ENCODE results near the gene WWOX.

- TF ChIP-seq POLR2AphosphoS5 (IDR thresholded peaks at IDR 0.05; ENCODE audit: insufficient read depth, low read depth, low read length), result no peak
- TF ChIP-seq, protein P1, sequence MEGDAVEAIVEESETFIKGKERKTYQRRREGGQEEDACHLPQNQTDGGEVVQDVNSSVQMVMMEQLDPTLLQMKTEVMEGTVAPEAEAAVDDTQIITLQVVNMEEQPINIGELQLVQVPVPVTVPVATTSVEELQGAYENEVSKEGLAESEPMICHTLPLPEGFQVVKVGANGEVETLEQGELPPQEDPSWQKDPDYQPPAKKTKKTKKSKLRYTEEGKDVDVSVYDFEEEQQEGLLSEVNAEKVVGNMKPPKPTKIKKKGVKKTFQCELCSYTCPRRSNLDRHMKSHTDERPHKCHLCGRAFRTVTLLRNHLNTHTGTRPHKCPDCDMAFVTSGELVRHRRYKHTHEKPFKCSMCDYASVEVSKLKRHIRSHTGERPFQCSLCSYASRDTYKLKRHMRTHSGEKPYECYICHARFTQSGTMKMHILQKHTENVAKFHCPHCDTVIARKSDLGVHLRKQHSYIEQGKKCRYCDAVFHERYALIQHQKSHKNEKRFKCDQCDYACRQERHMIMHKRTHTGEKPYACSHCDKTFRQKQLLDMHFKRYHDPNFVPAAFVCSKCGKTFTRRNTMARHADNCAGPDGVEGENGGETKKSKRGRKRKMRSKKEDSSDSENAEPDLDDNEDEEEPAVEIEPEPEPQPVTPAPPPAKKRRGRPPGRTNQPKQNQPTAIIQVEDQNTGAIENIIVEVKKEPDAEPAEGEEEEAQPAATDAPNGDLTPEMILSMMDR (IDR thresholded peaks at IDR 0.05; ENCODE audit: extremely low read depth in 1 of 2, insufficient read depth in 1 of 2, low read depth in 1 of 2, low read length in 2 of 2), result no peak
- no peak for TF ChIP-seq EZH2 (IDR thresholded peaks at IDR 0.05; ENCODE audit: borderline replicate concordance, low read depth, low read length, severe bottlenecking)
- no peak for TF ChIP-seq FOS (IDR thresholded peaks at IDR 0.05; ENCODE audit: borderline replicate concordance, insufficient read depth, low read length)
- no peak for TF ChIP-seq JUN (IDR thresholded peaks at IDR 0.05; ENCODE audit: borderline replicate concordance, insufficient read depth, insufficient read length, low read depth)
- TF ChIP-seq POLR2A (IDR thresholded peaks at IDR 0.05; ENCODE audit: low read depth, low read length), result no peak
- TF ChIP-seq GATA2 (IDR thresholded peaks at IDR 0.05; ENCODE audit: insufficient read depth, insufficient read length, low read depth, low read length), result no peak
- no peak for TF ChIP-seq MAX (IDR thresholded peaks at IDR 0.05; ENCODE audit: insufficient read depth, insufficient read length)
These were observed 181.7 kb downstream of the WWOX start for GRCh38 chr16:78281115-78281514.
